HG02943 (cell line): ENCODE data around the gene FAM47B.

Experiments used
- ATAC-seq: cut with Tn5 transposase; IDR thresholded peaks from one replicate; pipeline ENCODE4 v1.9.1; 2021; ENCODE audit warnings: mild to moderate bottlenecking, low read depth, moderate library complexity; ENCODE audit not compliant: unreplicated experiment

Gene FAM47B

GRCh38 chrX:34942496-34942895 is at the start of gene FAM47B:
FAM47B (plus strand) TSS chrX:34942796; CDS start chrX:34942832, 36 bp downstream.
- ATAC-seq, result no peak

DNA sequence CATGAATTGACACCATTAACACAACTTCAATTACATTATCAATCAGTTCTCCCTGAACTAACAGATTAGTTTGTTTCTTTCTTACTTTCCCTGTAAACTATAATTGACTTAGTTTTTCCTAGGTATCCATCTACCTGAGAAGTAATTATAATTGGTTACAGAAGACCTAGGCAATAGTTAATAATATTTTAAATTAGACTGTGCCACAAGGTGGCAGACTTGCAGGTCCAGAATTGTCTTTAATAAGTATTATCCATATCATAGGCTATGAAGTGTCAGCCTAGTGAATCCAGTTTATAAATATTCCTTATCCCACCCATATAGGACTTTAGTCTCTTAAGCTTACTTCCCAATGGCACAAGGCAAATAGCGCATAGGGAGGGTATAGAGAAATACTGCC is 48.9 kb upstream of the FAM47B start:
- ATAC-seq, result no peak

GRCh38 chrX:34900691-34901090 is 41.9 kb upstream of the FAM47B start:
- no peak for ATAC-seq

- no peak for ATAC-seq
Observed at GRCh38 chrX:34901761-34902160, 40.8 kb upstream of the FAM47B start.

DNA sequence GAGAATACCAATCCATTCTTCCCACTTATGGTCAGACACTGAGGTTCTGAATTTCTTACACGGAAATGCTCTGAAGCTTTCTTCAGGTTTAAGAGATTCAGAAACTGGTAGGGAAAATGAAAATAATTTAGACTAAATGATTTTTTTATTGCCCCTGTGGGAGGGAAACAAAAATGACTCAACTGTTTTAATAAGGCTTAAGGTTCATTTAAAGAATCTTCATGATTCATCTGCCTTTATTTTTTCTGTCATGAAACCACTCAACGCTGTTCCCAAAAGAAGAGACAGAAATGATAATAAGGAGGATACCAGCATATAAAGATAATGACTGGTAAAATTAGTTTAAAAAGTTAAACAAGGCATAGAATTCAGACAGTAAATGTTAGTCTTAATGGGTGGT is 39.3 kb upstream of the FAM47B start:
- no peak for ATAC-seq

DNA sequence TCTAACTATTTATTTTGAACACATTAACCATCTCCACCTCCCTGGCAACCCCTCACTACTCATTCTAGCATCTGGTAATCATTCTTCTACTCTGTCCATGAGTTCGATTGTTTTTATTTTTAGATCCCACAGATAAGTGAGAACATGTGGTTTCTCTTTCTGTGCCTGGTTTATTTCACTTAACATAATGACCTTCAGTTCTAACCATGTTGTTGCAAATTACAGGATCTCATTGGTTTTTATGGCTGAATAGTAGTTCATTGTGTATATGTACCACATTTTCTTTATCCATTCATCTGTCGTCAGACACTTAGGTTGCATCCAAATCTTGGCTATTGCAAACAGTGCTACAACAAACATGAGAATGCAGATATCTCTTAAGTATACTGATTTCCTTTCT is 33.4 kb upstream of the FAM47B start:
- no peak for ATAC-seq

- ATAC-seq, result no peak
Observed at GRCh38 chrX:34915463-34916225, 27.0 kb upstream of the FAM47B start.

DNA sequence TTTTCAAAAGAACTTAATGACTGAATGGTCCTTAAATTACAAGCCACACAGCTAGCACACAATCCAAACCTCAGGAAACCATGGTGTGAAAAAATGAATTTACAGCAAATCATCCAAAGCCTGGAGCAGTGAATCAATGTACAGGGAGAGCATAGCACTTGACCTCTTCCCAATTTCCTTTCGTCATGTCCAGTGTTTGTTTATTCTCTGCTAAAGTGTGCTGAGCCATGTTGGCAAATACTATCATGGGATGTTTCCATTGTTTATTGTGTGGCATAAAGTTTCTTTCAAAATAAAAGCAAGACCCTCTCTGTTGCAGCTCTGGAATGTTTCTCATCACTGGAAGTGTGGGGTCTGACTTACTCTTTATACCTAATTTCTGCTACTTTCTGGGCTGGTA is 25.4 kb upstream of the FAM47B start:
- ATAC-seq, result no peak

DNA sequence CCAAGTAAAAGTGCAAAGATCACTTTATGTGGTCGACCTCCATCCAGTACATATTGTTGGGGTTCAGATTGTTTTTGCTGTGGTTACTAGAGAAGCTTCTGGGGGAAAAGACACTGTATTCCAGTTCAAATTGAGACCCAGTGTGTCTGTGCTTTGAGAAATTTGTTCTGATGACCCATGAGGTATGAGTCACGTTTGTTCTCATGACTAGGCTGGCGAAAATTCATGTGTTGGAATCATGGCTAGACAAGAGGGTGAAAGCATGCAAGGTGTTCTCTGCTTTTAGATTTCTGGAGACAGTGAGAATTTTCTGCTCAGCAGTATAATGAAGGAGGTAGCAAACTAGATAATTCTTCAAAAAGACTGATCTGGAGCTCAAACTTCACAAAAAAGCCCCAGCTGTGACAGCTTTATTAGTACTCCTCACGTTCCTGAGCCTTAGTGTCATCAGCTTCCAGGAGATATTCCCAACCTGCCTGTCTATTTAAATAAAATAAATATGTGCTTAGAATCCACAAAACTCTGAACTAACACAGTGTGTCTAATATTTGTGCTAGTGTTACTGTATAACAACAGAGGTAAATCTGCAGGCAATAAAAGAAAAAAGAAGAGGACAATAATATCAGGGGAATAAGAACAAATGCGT is 24.4 kb upstream of the FAM47B start:
- ATAC-seq, result no peak

DNA sequence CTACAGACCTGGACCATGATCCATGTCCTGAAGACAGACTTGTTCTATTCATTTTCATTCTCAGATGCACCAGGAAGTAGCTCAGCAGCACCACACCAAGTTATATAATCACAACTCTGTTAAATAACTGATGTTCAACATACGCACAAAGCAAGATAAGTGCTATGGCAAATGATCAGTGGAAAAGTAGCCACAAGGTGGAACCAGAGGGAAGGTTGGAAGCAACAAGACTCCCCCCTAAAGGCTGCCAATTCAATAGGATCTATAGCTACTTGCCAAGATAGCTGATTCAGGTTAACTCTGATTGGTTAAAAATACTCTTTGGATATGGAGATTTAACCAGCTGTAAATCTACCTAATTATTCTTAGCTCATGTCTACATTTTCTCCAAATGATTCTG is 23.7 kb upstream of the FAM47B start:
- no peak for ATAC-seq

DNA sequence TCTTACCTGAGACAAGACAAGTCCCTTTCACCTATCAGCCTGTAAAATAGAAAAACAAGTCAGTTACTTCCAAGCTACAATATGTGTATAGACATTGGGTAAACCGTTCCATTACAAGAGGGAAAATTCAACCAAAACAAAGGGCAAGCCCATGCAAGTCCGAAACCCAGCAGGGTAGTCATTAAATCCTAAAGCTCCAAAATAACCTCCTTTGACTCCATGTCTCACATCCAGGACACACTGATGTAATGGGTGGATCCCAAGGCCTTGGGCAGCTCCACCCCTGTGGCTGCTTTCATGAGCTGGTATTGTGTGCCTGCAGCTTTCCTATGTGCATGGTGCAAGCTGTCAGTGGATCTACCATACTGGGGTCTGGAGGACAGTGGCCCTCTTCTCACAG is 14.7 kb upstream of the FAM47B start:
- ATAC-seq, result no peak

GRCh38 chrX:34943235-34943634 is 639 bp downstream of the FAM47B start:
- no peak for ATAC-seq

DNA sequence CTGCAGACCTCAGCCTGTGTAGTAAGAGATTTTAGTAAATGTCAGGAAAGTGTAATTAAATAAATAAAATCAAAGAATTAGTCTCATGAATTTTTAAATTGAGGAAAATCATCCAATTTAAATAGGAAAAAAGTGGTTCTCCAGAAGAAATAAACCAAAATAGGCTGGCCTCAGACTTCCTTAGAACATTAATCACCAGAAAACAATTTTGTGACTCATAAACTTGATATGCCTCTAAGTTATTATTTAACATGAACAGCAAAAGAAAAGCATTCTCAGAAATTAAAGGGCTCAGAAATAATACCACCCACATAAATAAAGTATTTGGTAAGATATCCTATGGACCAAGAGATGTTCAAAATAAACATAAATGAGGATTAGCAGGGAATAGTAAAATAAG is 14.3 kb downstream of the FAM47B start:
- no peak for ATAC-seq

DNA sequence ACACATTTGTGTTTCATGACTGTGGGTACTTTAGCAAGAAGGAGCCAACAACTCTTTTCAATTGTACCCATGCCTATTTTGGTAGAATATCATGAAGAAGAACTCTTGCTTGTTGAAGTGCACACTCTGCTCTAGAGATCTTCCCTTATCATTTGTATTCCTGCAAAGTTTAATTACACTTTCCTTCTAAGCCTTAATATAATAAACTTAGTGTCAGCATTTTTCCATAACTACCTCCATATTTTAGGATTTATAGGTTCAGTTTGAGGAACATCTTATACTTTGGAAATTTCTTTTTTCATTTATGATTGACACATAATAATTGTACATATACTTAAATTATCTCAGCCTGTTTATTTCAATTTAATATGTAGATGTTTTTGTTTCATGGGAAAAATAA is 19.1 kb downstream of the FAM47B start:
- no peak for ATAC-seq

GRCh38 chrX:34972206-34972605 is 29.6 kb downstream of the FAM47B start:
- no peak for ATAC-seq

- no peak for ATAC-seq
Observed at GRCh38 chrX:34978171-34978570, 35.6 kb downstream of the FAM47B start.

DNA sequence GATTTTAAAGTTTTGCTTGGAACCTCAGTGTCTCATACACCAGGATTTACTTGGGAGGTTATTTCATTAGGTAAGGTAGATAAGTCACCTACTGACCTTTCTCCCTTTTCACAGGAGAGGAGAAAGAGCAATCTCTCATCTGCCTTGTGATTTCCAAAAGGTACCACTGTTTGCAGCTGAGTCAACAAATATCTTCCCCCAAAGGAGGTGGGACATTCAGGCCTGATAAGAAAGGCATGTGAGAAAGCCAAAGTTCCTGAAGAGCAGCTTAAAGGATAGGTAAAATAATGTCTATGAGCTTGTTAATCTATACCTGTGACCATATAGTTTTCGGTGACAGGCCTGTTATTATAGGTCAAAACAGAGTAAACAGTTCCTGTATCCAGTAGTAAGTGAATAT is 45.0 kb downstream of the FAM47B start:
- no peak for ATAC-seq
